C1 segment of cervical spinal cord (tissue), 14 donors: Measurements from ENCODE around the gene GSTA5.
A peak's percentile ranks its signal among the peaks of the same experiment; 100 is the strongest.
"Not testable (repeated sequence)": the region's sequence is repeated elsewhere in the genome, so short reads cannot be mapped to it uniquely, and the experiment has no call there.

ENCODE experiments used
- DNase-seq, 14 donors: peaks; one replicate each; lab custom pipeline; 2025; lab: John Stamatoyannopoulos, UW

Gene GSTA5

DNA sequence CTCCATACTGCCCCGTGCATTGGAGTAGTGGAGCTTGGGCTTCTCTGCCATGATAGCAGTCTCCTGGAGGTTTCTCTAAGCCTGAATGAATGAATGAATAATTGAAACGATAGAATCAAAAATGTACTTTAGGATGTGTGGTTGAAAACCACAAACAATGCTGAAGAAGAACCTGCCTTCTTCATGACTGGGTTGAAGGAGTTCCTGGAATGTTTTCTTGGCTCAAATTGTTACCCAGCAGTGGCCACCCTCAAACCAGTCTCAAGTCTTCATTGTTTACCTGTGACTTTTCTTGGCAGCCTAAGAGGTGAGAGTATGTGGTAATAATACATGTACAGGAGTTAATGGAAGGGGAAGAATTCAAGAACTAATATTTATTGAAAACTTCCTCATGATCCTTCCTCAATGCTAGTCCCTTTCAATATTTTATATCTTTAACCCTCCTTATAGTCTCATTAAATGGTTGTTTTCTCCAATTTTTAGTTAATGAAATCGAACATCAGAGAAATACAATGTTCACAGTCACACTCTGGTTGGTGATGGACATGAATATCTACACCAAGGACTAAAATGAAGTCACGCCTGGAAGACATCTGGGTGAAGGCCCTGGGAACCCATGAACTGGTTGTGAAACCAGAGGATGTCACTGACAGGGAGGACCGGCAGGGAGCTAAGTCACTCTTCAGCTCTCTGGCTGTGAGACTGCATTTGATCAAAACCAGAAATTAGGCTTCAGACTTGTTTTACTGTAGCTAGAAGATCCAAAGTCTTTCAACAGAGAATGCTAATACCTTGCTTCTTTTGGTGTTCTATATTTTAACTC lies at the start of gene GSTA5:
Gene GSTA5 (minus strand): TSS at position 51 of the 823 bp plus-strand sequence.
- DNase-seq: no peak

DNA sequence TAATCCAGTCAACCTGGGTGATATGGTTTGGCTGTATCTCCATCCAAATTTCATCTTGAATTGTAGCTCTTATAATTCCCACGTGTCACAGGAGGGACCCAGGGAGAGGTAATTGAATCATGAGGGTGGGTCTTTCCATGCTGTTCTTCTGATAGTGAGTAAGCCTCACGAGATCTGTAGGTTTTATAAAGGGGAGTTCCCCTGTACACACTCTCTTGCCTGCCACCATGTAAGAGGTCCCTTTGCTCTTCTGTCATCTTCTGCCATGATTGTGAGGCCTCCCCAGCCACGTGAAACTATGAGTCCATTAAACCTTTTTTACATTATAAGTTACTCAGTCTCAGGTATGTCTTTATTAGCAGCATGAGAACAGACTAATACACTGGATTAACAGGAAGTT lies 49.4 kb upstream of the GSTA5 start:
- no peak for DNase-seq

GRCh38 chr6:52887910-52888524 lies 47.4 kb upstream of the GSTA5 start:
- DNase-seq: no peak

- peak in 11 of 14 donors; percentile 1 to 47 (median 29) for DNase-seq
These were observed 41.6 kb upstream of the GSTA5 start for GRCh38 chr6:52881996-52882841.

DNA sequence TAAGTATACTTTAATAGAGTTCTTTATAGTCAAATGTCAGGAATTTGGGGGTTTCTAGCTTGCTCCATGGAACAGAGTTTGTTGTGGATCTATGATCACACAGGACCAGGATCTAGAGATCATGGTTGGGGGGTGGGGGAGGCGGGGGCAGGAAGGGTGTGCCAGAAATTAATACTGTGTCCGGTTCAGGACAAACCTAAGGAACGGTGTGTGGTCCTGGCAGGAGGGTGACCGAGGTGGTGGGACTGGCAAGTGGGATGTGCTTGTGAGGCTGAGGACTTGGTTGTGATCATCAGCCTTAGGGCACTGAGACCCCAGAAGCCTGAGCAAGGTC lies 41.0 kb upstream of the GSTA5 start:
- DNase-seq: no peak

- no peak for DNase-seq
These were observed 37.2 kb upstream of the GSTA5 start for GRCh38 chr6:52877786-52878185.

GRCh38 chr6:52877168-52877567 lies 36.6 kb upstream of the GSTA5 start:
- DNase-seq: no peak

DNA sequence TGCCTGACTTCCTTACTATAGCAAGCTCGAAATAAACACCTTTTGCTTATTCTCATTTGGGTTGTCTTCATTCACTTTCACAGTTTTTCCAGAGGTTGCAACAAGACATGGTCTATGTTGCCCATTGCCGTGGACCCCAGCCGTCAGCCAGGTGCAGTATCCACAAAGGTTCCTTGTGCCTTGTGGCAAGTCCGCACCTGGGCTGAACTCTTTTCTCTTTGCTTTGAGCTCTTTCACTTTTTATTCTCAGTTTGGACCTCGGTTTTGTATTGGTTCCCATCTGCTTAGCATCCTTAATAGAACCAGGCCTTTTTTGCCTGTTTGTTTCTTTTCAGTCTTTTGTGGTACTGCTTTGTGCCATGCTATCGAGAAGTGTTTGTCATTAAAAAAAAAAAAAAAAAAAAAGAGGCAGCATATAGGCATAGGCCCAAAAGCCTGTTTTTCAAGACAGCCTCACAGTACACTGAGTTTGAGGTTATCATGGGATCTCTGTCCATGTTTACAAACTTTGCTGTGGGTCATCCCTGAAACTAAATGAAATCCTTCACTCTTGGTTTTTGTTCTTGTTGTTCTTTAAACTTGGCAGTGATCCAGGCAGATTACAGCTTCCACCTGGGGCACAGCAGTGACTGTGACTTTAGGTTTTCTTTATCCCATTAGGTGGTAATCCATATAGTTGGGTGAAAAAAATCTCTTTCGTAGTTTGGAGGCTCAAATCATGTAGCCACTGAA lies 35.6 kb upstream of the GSTA5 start:
- DNase-seq: no peak

DNA sequence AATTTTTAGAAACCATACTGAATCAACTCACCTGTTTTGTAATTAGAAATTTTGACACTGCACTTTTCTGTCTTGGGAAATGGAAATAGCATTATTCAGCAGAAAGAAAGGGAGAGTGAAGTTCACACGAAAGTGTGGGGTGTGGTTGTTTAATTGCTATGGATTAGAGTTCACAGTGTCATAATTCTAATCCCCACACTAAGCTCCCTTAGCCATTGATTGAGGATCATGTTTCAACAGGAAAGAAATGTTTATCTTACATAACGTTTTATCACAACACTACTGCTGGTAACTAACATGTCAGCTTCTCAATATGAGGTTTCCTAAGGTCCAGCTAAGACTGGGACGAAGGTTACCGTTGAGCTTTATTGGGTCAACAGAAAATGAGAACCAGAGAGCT lies 31.4 kb upstream of the GSTA5 start:
- DNase-seq: no peak

DNA sequence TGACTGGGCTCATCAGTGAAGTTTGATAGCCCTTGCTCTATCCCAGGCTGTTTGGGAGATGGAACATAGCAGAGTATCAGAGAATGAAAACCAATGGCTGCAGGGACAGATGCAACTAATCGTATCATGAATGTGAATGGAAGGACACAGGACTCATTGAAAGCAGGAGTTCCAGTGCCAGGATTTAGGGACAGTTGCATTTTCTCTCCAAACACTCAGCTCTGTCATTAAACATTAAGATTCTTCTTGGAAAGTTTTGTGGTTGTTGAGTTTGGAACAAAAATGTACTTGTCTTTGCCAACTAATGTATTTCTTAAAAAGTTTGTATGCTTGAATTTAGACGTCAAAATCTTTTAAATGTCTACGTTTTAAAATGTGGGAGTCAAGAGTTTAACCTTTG lies 31.0 kb upstream of the GSTA5 start:
- DNase-seq: no peak

DNA sequence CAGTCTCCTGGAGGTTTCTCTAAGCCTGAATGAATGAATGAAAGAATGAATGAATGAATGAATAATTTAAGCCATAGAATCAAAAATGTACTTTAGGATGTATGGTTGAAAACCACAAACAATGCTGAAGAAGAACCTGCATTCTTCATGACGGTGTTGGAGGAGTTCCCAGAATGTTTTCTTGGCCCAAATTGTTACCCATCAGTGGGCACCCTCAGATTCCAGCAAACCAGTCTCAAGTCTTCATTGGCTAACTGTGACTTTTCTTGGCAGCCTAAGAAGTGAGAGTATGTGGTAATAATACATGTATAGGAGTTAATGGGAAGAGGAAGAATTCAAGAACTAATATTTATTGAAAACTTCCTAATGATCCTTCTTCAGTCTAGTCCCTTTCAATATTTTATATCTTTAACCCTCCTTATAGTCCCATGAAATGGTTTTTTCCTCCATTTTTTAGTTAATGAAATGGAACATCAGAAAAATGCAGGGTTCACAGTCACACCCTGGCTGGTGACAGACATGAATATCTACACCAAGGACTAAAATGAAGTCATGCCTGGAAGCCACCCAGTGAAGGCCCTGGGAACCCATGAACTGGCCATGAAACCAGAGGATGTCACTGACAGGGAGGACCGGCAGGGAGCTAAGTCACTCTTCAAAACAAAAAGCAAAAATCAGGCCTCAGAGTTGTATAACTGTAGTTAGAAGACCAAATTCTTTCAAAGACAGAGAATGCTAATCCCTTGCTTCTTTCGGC lies 29.9 kb upstream of the GSTA5 start:
- DNase-seq: not testable (repeated sequence)

DNA sequence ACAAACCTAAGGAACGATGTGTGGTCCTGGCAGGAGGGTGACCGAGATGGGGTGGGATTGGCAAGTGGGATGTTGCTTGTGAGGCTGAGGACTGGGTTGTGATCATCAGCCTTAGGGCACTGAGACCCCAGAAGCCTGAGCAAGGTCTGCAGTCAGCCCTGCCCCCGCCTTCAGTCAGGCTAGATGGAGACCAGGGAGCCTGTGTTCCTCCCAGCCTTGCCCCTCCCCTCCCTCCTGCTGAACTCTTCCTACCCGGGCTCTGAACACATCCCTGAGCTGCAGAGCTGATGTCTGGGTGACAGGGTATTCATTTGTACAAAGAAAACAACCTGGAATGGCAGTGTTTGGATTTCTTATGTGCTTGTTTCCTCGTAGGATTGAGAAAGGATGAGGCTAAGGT lies 28.3 kb upstream of the GSTA5 start:
- DNase-seq: not testable (repeated sequence)

- DNase-seq: no peak
These were observed 27.6 kb upstream of the GSTA5 start for GRCh38 chr6:52868240-52868639.

DNA sequence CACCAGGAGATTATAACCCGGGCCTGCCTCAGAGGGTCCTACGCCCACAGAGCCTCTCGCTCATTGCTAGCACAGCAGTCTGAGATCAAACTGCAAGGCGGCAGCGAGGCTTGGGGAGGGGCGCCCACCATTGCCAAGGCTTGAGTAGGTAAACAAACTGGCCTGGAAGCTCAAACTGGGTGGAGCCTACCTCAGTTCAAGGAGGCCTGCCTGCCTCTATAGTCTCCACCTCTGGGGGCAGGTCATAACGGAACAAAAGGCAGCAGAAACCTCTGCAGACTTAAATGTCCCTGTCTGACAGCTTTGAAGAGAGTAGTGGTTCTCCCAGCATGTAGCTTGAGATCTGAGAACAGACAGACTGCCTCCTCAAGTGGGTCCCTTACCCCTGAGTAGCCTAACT lies 20.5 kb upstream of the GSTA5 start:
- DNase-seq: not testable (repeated sequence)

DNA sequence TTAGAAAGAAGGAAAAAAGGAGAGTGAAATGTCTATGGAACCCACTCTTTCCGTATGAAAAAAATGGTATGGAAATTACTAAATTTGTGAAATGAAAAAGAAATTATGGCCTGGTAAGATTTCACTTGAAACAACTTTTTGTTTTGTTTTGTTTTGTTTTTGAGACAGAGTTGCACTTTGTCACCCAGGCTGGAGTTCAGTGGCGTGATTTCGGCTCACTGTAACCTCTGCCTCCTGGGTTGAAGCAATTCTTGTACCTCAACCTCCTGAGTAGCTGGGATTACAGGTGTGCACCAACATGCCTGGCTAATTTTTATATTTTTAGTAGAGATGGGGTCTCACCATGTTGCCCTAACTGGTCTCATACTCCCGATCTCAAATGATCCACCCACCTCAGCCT lies 17.8 kb upstream of the GSTA5 start:
- DNase-seq: no peak

DNA sequence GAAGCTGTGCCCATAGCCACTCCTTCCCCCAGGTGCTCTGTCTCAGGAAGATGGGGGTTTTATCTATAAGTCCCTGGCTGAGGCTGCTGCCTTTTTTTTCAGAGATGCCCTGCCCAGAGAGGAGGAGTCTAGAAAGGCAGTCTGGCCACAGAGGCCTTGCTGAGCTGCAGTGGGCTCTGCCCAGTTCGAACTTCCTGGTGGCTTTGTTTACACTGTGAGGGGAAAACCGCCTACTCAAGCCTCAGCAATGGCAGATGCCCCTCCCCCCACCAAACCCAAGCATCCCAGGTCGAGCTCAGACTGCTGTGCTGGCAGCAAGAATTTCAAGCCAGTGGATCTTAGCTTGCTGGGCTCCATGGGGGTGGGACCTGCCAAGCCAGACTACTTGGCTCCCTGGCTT lies 15.5 kb upstream of the GSTA5 start:
- DNase-seq: not testable (repeated sequence)

- no peak for DNase-seq
These were observed 8.5 kb upstream of the GSTA5 start for GRCh38 chr6:52849137-52849536.

DNA sequence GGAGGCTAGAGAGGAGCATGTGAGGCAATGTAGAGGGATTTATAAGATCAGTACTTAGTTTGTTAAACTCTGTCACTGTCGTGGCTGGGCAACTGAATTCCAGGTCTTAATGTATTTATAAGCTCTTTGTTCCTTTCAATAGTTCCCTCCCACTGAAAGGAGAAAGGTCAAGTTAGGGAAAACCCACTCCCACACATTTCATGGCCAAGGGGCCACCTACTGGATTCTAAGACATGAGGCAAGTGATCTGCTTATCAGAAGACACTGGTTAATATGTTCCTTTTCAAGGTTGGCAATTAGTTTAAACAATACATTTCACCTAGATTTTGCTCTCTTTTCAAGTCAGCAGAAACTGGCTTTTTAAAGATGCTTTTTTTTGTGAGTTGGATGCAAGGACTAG lies 5.4 kb upstream of the GSTA5 start:
- no peak for DNase-seq

- no peak for DNase-seq
These were observed 3.0 kb upstream of the GSTA5 start for GRCh38 chr6:52843605-52844004.

GRCh38 chr6:52839124-52840055 lies 1.2 kb downstream of the GSTA5 start:
- DNase-seq: peak in 7 of 14 donors; percentile 2 to 16 (median 5)
